ENCODE data around the gene RUNX2. TPM values are rescaled to one million over a fixed set of nuclear protein-coding genes. Genes with fewer than 3 reads are reported as not detected.

Gene RUNX2
- total RNA-seq, 1 donor from 2014 or later: 0.41 TPM

DNA sequence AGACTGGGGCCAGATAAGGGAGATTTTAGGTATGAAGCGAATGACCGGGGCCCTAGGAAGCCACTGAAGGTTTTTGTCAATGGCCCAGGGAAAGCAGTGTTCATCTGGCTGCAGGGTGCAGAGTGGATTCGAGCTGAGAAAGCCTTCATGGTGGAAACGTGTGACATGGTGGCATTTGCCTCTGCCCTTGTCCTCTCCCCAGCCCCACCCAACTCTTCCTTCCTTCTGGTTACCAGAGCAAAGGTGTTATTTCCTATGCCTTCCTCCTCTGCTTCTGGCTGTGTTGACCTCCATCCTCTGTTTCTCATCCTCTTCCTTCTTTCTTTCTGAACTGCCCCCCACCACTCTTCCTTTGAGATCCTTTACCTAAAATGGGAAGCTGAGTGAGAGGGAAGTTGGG is 244.7 kb downstream of the RUNX2 start:
- FAIRE-seq (no peak), DNase-seq (ENCODE audit: low spot score in 2 of 2) (no peak)

DNA sequence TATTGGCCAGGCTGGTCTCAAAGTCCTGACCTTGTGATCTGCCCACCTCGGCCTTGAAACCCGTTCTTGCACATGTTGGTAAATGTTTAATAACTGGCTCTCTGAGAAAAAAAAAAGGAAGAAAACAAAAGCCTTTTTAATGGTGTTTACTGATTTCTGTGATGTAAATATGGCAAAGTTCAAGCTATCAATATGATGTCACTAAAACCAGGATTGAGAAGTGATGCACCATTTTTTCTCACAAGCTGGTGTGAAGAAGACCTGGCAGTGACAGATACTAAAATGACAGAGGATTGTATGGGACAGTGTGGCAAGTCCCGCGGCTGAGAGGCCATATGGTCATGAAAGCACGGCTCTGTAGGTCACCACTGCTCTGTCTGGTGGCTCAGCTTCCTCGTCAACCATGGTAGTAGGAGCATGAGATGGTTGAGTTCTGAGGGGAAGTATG is 245.9 kb downstream of the RUNX2 start:
- FAIRE-seq (no peak), DNase-seq (ENCODE audit: low spot score in 2 of 2) (no peak)

- FAIRE-seq: no peak
Observed at GRCh38 chr6:45574885-45575284, 246.8 kb downstream of the RUNX2 start.

GRCh38 chr6:45576648-45577624 is 248.8 kb downstream of the RUNX2 start:
- DNase-seq (ENCODE audit: low spot score in 2 of 2) (no peak), FAIRE-seq (no peak)

More at GRCh38 chr6:45574885-45575284, 246.8 kb downstream of the RUNX2 start:
- no peak for DNase-seq (ENCODE audit: low spot score in 2 of 2)

GRCh38 chr6:45577836-45578504 is 249.8 kb downstream of the RUNX2 start:
- DNase-seq (ENCODE audit: low spot score in 2 of 2): peak in 1 of 2 donors; percentile 12
- FAIRE-seq: no peak

GRCh38 chr6:45584127-45584526 is 256.0 kb downstream of the RUNX2 start:
- no peak for FAIRE-seq
- DNase-seq (ENCODE audit: low spot score in 2 of 2): no peak

- FAIRE-seq (no peak), DNase-seq (ENCODE audit: low spot score in 2 of 2) (no peak)
Observed at GRCh38 chr6:45586216-45587171, 258.4 kb downstream of the RUNX2 start.

GRCh38 chr6:45587229-45588060 is 259.3 kb downstream of the RUNX2 start:
- no peak for DNase-seq (ENCODE audit: low spot score in 2 of 2)
- no peak for FAIRE-seq

- DNase-seq (ENCODE audit: low spot score in 2 of 2) (no peak), FAIRE-seq (no peak)
Observed at GRCh38 chr6:45589367-45589766, 261.2 kb downstream of the RUNX2 start.

- DNase-seq (ENCODE audit: low spot score in 2 of 2) (no peak), FAIRE-seq (no peak)
Observed at GRCh38 chr6:45590226-45590625, 262.1 kb downstream of the RUNX2 start.

DNA sequence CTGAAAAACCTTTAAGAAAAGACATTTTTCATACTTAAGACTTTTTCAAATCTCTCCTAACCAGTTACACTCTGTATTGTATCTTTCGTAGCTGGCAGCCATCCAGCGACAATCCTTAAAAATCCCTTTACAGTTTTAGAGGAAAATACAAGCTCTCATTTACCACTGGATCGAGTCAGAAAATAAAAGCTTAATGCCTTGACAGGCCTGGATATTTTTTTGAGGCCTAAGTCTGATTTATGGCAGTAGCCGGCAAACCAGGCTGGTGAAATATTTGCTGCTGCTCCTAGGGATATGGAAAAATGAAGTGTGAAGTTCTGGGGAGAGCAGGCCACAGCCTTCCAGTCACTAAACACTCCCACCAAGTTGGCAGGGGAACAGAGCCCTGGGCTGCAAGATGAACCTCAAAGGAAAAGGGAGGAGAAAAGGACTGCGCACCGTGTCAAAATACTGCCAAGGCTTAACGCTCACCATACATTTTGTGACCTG is 262.6 kb downstream of the RUNX2 start:
- FAIRE-seq (no peak), DNase-seq (ENCODE audit: low spot score in 2 of 2) (no peak)

GRCh38 chr6:45591306-45591705 is 263.2 kb downstream of the RUNX2 start:
- no peak for DNase-seq (ENCODE audit: low spot score in 2 of 2)
- no peak for FAIRE-seq

DNA sequence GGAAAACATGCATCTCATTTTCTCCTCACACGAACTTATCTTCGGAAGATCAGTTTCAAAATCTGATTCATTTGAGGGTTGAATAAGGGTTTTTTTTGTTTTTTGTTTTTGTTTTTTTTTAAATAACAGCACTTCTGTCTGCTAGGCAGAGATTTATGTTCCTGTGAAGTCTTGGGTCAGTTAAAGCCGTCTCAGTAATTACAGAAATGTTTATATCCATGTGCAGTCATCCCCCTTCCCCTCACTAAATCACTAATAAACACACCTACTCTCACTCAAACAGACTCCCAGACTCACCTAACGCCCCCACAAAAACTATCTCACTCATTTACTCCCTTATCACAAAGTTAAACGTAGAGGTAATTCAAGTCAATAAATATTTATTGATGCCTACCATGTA is 263.8 kb downstream of the RUNX2 start:
- DNase-seq (ENCODE audit: low spot score in 2 of 2) (no peak), FAIRE-seq (no peak)

GRCh38 chr6:45592991-45593390 is 264.9 kb downstream of the RUNX2 start:
- FAIRE-seq: no peak
- DNase-seq (ENCODE audit: low spot score in 2 of 2): no peak

DNA sequence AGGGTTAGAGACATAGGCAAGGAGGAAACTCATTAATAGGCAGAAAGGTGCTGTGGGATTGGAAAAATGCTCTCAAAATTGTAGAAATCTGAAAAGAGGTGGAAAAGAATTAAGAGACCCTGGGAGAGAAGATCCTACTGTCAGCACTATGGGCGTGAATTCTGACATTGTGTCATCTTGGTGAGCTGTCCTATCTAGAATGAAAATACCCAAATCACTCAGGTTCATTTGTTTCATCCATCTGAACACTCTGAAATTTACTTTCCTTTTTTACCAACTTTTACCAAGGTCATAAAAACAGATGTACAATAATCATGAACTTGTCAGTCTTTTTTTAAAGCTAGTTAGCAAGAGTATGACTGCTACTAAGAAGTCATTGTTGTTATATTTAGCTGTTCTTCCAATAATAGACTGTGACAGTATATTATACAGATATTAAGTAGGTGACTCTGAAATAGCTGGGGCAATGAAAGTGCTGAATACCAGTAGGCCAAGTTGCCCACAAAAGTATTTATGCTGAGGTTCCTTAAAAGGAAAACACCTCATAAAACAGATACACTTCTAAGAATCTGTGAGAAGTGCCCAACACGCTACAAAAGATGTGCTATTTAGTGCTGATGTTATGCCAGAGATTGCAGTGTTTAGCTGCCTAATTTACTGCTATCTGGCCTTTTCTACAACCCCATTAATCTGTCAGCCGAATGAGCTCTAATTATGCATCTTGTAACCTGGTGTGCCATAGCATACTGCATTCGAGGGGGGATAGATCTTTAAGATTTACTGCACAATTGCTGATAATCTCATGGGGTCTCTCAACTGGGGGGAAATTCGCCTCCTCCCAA is 267.1 kb downstream of the RUNX2 start:
- FAIRE-seq (no peak), DNase-seq (ENCODE audit: low spot score in 2 of 2) (no peak)

DNA sequence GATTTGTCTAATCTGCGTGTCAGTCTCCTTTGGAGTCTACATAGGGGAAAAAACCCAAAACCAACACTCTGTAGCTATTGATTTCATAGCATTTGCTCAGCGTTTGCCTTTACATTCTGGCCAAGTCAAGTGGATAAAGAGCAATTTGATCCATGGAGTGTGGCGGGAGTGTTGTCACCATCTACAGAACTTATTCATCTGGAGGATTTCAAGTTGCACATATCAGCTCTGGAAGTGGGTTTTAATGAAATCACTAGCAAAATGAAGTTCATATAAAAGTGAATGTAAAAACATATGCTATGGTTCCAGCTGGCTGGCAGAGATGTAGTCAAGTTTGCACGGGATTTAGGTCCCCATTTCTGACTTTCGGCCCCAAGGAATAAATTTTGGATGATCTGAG is 269.3 kb downstream of the RUNX2 start:
- FAIRE-seq (no peak), DNase-seq (ENCODE audit: low spot score in 2 of 2) (no peak)

GRCh38 chr6:45599053-45599452 is 270.9 kb downstream of the RUNX2 start:
- FAIRE-seq: no peak
- no peak for DNase-seq (ENCODE audit: low spot score in 2 of 2)

GRCh38 chr6:45605971-45606370 is 277.8 kb downstream of the RUNX2 start:
- no peak for DNase-seq (ENCODE audit: low spot score in 2 of 2)
- FAIRE-seq: no peak
